ENCODE results near the gene RNF207. TPM values are rescaled to one million over a fixed set of nuclear protein-coding genes. Genes with fewer than 3 reads are reported as not detected.

The RNF207 gene
- total RNA-seq, 1 donor from 2014 or later, result 32.1 TPM

- no peak for TF ChIP-seq CTCF (conservative IDR thresholded peaks at IDR 0.05; ENCODE audit: low read depth, low read length)
- DNase-seq (ENCODE audit: low read depth), result no peak
- no peak overlapping the region for H3K4me3 ChIP-seq (ENCODE audit: low read depth, low read length)
Measured at GRCh38 chr1:6220236-6220635, 14.3 kb downstream of the RNF207 start.

- DNase-seq (ENCODE audit: low read depth), result no peak
- TF ChIP-seq CTCF (conservative IDR thresholded peaks at IDR 0.05; ENCODE audit: low read depth, low read length), result no peak
- no peak overlapping the region for H3K4me3 ChIP-seq (ENCODE audit: low read depth, low read length)
Measured at GRCh38 chr1:6221210-6221784, 15.4 kb downstream of the RNF207 start.

GRCh38 chr1:6222636-6223035 is 16.7 kb downstream of the RNF207 start:
- no peak for TF ChIP-seq CTCF (conservative IDR thresholded peaks at IDR 0.05; ENCODE audit: low read depth, low read length)
- no peak overlapping the region for H3K4me3 ChIP-seq (ENCODE audit: low read depth, low read length)
- no peak for DNase-seq (ENCODE audit: low read depth)

DNA sequence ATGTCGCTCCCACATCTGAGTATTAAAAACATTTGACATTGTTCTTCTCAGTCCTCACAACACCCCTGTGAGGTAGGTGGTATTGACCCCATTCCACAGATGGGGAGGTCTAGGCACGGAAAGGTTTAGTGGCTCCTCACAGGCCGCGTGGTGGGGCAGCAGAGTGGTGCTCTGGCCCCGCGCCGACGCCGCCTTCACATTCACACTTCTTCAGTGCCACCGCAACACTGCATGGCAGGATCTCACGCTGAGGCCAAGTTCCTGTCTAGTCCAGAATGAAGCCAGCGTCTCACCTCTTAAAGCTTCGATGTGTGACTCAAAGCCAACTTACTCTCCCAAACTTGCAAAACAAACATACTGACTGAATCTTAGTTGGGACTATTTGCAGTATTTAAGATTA is 17.7 kb downstream of the RNF207 start:
- no peak for DNase-seq (ENCODE audit: low read depth)
- no peak for TF ChIP-seq CTCF (conservative IDR thresholded peaks at IDR 0.05; ENCODE audit: low read depth, low read length)
- no peak overlapping the region for H3K4me3 ChIP-seq (ENCODE audit: low read depth, low read length)

DNA sequence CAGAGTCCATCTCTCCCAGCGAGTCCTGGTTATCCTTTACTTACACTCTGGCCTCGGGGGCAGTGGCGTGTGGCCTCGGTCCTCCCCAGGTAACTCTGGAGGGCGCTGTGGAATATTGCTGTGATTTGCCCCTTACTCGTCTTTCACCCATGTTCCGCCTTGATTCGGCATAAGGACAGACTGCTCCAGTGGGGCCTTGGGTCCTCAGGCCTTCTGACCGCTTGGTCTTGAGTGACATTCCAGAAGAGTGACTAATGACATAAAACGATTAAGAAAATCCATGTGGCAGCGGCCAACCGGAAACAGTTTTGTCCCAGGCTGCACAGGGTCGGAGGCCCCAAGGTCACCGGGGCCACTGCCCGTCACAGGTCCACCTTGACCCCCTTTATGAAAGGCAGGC is 18.8 kb downstream of the RNF207 start:
- no peak for TF ChIP-seq CTCF (conservative IDR thresholded peaks at IDR 0.05; ENCODE audit: low read depth, low read length)
- DNase-seq (ENCODE audit: low read depth), result no peak
- no peak overlapping the region for H3K4me3 ChIP-seq (ENCODE audit: low read depth, low read length)

GRCh38 chr1:6225651-6226050 is 19.7 kb downstream of the RNF207 start:
- no peak for DNase-seq (ENCODE audit: low read depth)
- TF ChIP-seq CTCF (conservative IDR thresholded peaks at IDR 0.05; ENCODE audit: low read depth, low read length), result no peak
- no peak overlapping the region for H3K4me3 ChIP-seq (ENCODE audit: low read depth, low read length)

DNA sequence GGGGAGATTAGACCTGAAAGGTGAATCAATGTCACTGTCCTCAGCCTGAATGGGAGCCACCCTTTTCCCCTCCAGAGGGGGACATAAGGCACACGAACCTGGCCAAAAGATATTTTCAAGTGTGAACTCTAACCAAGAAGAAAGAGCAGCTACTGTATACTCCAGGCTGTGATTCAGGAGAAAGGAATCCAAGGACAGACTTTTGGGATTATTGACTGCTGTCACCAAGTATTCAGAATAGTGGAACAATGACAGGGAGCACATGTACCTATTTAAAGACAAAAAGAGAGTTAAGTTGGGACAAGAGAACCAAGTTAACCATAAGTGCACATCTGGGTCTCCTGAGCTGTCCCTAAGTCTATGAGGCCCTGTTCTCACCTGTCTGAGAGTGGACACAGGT is 27.5 kb downstream of the RNF207 start:
- DNase-seq (ENCODE audit: low read depth), result no peak
- TF ChIP-seq CTCF (conservative IDR thresholded peaks at IDR 0.05; ENCODE audit: low read depth, low read length), result no peak

More for the DNA sequence above, 27.5 kb downstream of the RNF207 start:
- H3K4me3 ChIP-seq (ENCODE audit: low read depth, low read length), result no peak overlapping the region
